GM19452 (cell line): ENCODE results near the gene TRIM31.
"Not testable (repeated sequence)": the region's sequence is repeated elsewhere in the genome, so short reads cannot be mapped to it uniquely, and the experiment has no call there.

Experiments used
- ATAC-seq: cut with Tn5 transposase; IDR thresholded peaks from one replicate; pipeline ENCODE4 v1.9.1; 2021; ENCODE audit not compliant: unreplicated experiment

The TRIM31 gene

GRCh38 chr6:30118691-30119090, 5.8 kb upstream of the TRIM31 start:
- ATAC-seq: not testable (repeated sequence)

- no peak for ATAC-seq
Measured at GRCh38 chr6:30116724-30117123, 3.8 kb upstream of the TRIM31 start.

GRCh38 chr6:30113841-30114240, 951 bp upstream of the TRIM31 start:
- ATAC-seq: no peak

GRCh38 chr6:30112402-30112994, 392 bp downstream of the TRIM31 start:
- no peak for ATAC-seq

GRCh38 chr6:30111266-30111856, 1.5 kb downstream of the TRIM31 start:
- no peak for ATAC-seq

GRCh38 chr6:30104661-30105060, 8.2 kb downstream of the TRIM31 start:
- no peak for ATAC-seq

GRCh38 chr6:30103872-30104179, 9.1 kb downstream of the TRIM31 start:
- ATAC-seq: no peak

- ATAC-seq: peak; percentile 52
Measured at GRCh38 chr6:30102970-30103871, 9.7 kb downstream of the TRIM31 start.

GRCh38 chr6:30102414-30102969, 10.4 kb downstream of the TRIM31 start:
- no peak for ATAC-seq

- ATAC-seq: peak; percentile 54
Measured at GRCh38 chr6:30101444-30102413, 11.2 kb downstream of the TRIM31 start.

- no peak for ATAC-seq
Measured at GRCh38 chr6:30100585-30101443, 12.1 kb downstream of the TRIM31 start.

- ATAC-seq: no peak
Measured at GRCh38 chr6:30100154-30100553, 12.7 kb downstream of the TRIM31 start.

- ATAC-seq: no peak
Measured at GRCh38 chr6:30097902-30098768, 14.8 kb downstream of the TRIM31 start.

- no peak for ATAC-seq
Measured at GRCh38 chr6:30096829-30097228, 16.1 kb downstream of the TRIM31 start.

GRCh38 chr6:30093951-30094661, 18.8 kb downstream of the TRIM31 start:
- ATAC-seq: no peak

GRCh38 chr6:30092852-30093543, 19.9 kb downstream of the TRIM31 start:
- ATAC-seq: no peak

- ATAC-seq: no peak
Measured at GRCh38 chr6:30091577-30092381, 21.1 kb downstream of the TRIM31 start.
